ENCODE data around the gene AP5B1. TPM values are rescaled to one million over a fixed set of nuclear protein-coding genes. Genes with fewer than 3 reads are reported as not detected.

Gene AP5B1
- total and polyA plus RNA-seq, 2 of the 8 experiments (the other 6 are each of a cell fraction or from before 2014, with no cell fraction given): 7.6 to 10.0 TPM

DNA sequence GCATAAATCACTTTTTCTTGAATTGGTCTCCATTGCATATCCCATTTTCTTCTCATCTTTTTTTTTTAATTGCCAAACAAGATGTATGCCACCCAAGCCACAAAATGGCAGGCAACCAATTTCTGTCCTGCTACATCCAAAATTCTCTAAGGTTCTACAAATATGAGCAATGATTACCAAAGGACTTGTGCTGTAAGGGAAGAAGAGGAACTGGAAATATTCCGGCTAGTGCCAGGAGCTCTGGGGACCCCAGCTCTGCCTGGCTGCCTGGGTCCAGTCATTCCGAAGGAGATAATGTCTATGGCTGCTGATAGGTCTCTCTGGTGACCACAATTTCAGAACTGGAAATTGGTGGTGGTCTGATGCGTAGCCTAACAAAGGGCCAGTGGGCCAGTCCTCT, 35.9 kb upstream of the AP5B1 start:
- H2AK5ac ChIP-seq (ENCODE audit: low read depth, low read length): no peak overlapping the region
- H3K56ac ChIP-seq (replicated peaks; ENCODE audit: insufficient read length, low read depth, low read length): no peak overlapping the region
- H4K91ac ChIP-seq (replicated peaks; ENCODE audit: insufficient read length, low read length): no peak overlapping the region
- no peaks in the 10 kb centered on the region for H3K79me2 ChIP-seq (ENCODE audit: control insufficient read depth in 1 of 2, insufficient read depth in 2 of 2, low read length in 2 of 2)
- H4K8ac ChIP-seq (ENCODE audit: extremely low read depth, insufficient read depth, low read length): no peak overlapping the region
- no peak overlapping the region for H3K23ac ChIP-seq (ENCODE audit: insufficient read length)
- ChIA-PET CTCF (ENCODE audit: partially characterized antibody) (interaction anchor here (0.6 to 19.6 kb wide), 22 partner anchors 9 to 190 kb away, joined by 3 to 347 read pairs (median 6); partner anchors contain the start of genes AP5B1, CCDC85B, FIBP and KAT5), POLR2A (ENCODE audit: partially characterized antibody) (interaction anchor here (1.4 to 1.8 kb wide), 4 partner anchors 13 to 105 kb away, joined by 3 to 5 read pairs (median 4); partner anchors contain the start of gene KAT5)
- WGBS, 2 experiments (ENCODE audit: extremely low coverage in 1 of 2, insufficient coverage in 1 of 2, insufficient read length in 1 of 2, insufficient replicate concordance in 2 of 2, low coverage in 1 of 2, low lambda C conversion rate in 2 of 2, missing lambda C conversion rate in 1 of 2): 83% methylated on average over 3 of the region's 3 CpGs; no CpG with 5 or more reads in 1 of the 2 experiments
- H3K9me3 ChIP-seq (ENCODE audit: insufficient read depth in 2 of 2, low read depth in 1 of 2, low read length in 1 of 2): no peaks in the 10 kb centered on the region
- H3K4me3 ChIP-seq (ENCODE audit: extremely low read depth in 1 of 4, insufficient read depth in 2 of 4, low read depth in 3 of 4, low read length in 4 of 4): no peak overlapping the region
- H3K4ac ChIP-seq (replicated peaks; ENCODE audit: insufficient read length, low read depth, low read length): no peak overlapping the region
- TF ChIP-seq, protein P1, sequence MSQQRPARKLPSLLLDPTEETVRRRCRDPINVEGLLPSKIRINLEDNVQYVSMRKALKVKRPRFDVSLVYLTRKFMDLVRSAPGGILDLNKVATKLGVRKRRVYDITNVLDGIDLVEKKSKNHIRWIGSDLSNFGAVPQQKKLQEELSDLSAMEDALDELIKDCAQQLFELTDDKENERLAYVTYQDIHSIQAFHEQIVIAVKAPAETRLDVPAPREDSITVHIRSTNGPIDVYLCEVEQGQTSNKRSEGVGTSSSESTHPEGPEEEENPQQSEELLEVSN (IDR thresholded peaks at IDR 0.05): no peak
- no peak for TF ChIP-seq RAD21 (IDR thresholded peaks at IDR 0.05 in 1 of 2, conservative IDR thresholded peaks at IDR 0.05 in 1 of 2; ENCODE audit: low read depth in 2 of 2, low read length in 2 of 2)
- no peak for TF ChIP-seq MAX (IDR thresholded peaks at IDR 0.05)
- no peak for TF ChIP-seq CBX8 (IDR thresholded peaks at IDR 0.05; ENCODE audit: borderline replicate concordance, low read depth, low read length)
- no peak for TF ChIP-seq CHD2 (IDR thresholded peaks at IDR 0.05; ENCODE audit: low read length)
- no peak for TF ChIP-seq POLR2AphosphoS5 (IDR thresholded peaks at IDR 0.05; ENCODE audit: low read depth, low read length)
- no peak for TF ChIP-seq GABPA (IDR thresholded peaks at IDR 0.05; ENCODE audit: borderline replicate concordance, insufficient read depth, low read length)
- TF ChIP-seq KDM1A (IDR thresholded peaks at IDR 0.05; ENCODE audit: borderline replicate concordance, low read length): no peak
- no peak for TF ChIP-seq FOSL1 (IDR thresholded peaks at IDR 0.05; ENCODE audit: insufficient read depth, low read depth, low read length)
- FAIRE-seq (no peak), DNase-seq (ENCODE audit: low read depth in 1 of 2, low spot score in 2 of 2) (no peak)
- no peaks in the 10 kb centered on the region for H4K20me1 ChIP-seq (replicated peaks in 1 of 2; ENCODE audit: control insufficient read depth in 1 of 2, insufficient read depth in 2 of 2, low read length in 2 of 2)
- H2BK120ac ChIP-seq (replicated peaks; ENCODE audit: low read depth, low read length): no peak overlapping the region
- no peak overlapping the region for H3K18ac ChIP-seq (ENCODE audit: extremely low read depth, low read length)
- no peak overlapping the region for H2BK15ac ChIP-seq (ENCODE audit: low read length)
- H3K9ac ChIP-seq (replicated peaks in 1 of 4; ENCODE audit: extremely low read depth in 1 of 4, low read depth in 3 of 4, low read length in 3 of 4): no peak overlapping the region
- H3K27ac ChIP-seq (ENCODE audit: low read depth, low read length): no peak overlapping the region
- H4K5ac ChIP-seq (ENCODE audit: insufficient read length, low read depth, low read length): no peak overlapping the region
- no peak overlapping the region for H2BK12ac ChIP-seq (ENCODE audit: low read depth, low read length)
- H2BK20ac ChIP-seq (ENCODE audit: low read length): no peak overlapping the region
- H3K36me3 ChIP-seq (ENCODE audit: control insufficient read depth in 2 of 4, insufficient read depth in 4 of 4, low read length in 3 of 4): no peaks in the 10 kb centered on the region
- no peak overlapping the region for H3K4me2 ChIP-seq (ENCODE audit: insufficient read depth in 1 of 2, low read depth in 2 of 2, low read length in 2 of 2)
- no peaks in the 10 kb centered on the region for H3K4me1 ChIP-seq (replicated peaks in 1 of 4; ENCODE audit: control insufficient read depth in 3 of 4, insufficient read depth in 4 of 4, low read length in 3 of 4)
- 0 out of 2 replicates have a peak, but pooled peaks cover 1% of the 10 kb centered on the region for H3K23me2 ChIP-seq (ENCODE audit: low read depth, low read length)
- peaks cover 0 to 11% (median 4%) of the 10 kb centered on the region in 4 experiments; a peak in 4 of 7 replicates for H3K27me3 ChIP-seq (replicated peaks in 1 of 4; ENCODE audit: control insufficient read depth in 3 of 4, extremely low read depth in 1 of 4, insufficient read depth in 3 of 4, low read length in 3 of 4)
- H3K79me1 ChIP-seq (ENCODE audit: low read depth, low read length): no peaks in the 10 kb centered on the region
- H2BK5ac ChIP-seq (ENCODE audit: low read depth, low read length): no peak overlapping the region
- no peak overlapping the region for H2AFZ ChIP-seq (ENCODE audit: low read length)
- no peak overlapping the region for H3K14ac ChIP-seq (ENCODE audit: insufficient read length)
